ENCODE data around the gene KLF13.

The KLF13 gene

DNA sequence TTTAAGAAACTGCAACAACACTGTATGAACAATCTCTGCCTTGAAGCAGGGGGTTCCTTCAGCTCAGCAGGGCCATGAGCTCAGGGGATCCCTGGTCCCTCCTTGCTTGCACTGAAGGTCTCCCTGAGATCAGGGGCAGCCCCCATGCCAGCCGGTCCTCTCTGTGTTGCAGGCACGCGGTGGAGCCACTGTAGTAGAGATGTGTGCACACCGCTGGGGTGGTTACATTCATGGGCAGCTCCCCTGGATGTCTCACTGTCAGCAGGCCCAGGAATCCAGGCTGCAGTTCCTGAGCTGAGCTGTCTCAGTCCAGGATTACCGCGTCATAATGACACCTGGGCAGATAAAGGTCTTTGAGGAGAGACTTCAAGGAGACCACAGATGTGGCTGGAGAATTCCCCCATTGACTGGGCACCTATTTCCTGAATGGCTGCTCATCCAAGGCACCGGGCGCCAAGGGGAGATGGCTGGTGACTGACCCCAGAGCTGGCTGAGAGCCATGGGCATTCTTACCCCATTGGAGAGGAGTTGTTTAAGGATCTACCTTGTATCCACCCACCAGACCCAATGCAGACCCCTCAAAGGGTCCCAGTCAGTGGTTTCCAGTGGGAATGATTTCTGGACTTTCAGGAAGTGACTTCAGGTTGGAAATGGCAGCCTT lies 10.4 kb upstream of the KLF13 start:
- no peak for DNase-seq (ENCODE audit: low spot score)

DNA sequence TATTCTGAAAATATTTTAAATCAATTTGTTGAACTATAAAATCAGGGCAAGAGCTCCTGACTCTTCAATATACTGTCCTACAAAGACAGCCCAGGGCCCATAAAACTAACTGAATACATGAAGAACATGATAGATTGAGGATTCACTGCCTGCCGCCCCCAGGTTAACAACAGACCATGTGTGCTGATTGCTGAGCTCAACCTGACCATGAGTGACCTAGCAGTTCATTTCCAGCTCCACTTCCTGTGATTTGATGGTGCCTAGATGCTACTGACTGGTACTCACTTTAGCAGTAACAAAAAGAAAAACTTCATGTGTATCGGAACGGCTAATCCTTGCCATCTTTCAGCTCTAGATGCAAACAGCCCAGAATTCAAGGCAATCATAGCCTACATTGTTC lies 9.6 kb upstream of the KLF13 start:
- no peak for DNase-seq (ENCODE audit: low spot score)

DNA sequence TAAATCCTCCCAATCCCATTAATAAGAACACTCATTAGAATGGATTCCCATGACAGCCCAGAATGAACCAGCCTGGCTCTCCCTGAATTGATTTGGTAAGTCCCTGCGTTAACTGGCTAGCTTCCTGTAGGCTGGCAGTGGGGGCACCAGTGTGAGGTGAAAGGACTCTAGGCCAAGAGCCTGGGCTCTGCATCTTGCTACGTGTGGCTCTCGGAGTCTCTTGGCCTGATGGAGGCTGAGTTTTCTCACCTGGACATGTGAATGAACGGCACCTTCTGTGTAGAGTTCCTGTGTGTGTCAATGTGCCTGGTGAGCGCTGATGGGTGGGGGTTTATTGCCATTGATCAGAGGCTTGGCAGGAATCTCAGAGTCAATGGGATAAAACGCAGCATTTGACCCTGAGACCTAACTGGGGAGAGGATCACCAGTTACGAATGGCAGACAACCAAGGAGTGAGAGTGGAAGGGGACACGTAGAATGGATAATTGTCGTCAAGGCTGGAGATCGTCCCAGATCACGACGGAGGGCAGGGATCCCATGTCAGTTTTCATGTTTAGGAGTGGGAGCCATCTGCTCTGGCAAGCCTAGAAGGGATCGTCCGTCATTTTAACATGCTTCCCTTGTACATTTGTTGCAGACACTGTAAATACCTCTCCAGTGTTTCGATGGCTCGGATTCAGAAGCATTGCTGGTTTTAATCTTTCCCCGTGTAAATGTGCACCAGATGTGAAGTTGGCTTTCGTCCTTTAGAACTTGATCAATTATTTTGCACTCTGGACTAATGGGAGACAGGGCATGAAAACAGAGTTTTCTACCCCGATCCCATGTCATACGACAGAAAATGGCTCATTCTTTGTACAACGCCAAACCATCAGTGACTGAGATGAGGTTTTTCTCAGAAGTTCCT lies 9.0 kb upstream of the KLF13 start:
- no peak for DNase-seq (ENCODE audit: low spot score)

DNA sequence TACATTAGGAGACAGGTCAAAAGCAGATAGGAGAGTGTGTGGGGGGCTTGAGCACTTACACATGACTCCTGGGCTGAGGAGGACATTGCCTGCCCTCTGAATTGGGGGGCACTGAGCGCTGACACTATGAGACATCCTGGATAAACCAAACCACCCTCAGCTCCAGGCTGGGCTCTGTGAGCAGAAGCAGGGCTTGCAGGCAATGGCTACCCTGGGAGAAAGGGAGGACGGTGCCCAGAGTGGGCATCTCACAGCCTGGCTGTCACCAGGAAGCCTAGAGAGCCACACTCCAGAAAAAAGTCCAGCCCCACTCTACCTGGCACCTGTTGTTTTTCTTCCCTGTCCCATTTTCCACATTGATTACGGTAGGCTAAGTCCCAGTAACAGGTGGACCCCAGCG lies 8.2 kb upstream of the KLF13 start:
- DNase-seq (ENCODE audit: low spot score) = no peak

DNA sequence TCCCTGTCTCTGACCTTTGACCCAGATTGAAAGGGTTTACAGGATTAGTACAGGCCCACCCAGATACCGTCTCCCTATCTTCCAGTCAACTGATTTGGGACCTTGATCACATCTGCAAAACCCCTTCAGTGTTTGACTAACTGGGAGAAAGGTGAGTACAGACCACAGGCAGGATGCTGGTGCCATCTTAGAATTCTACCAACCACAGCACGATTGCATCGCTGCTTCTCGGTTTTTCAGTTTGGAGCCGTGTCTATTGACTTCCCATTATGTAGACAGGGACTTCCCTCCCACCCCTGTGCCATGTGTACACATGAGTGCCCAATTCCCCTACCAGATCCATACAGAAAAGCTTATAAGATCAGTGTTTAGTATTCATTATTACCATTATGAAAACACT lies 6.6 kb upstream of the KLF13 start:
- no peak for DNase-seq (ENCODE audit: low spot score)

DNA sequence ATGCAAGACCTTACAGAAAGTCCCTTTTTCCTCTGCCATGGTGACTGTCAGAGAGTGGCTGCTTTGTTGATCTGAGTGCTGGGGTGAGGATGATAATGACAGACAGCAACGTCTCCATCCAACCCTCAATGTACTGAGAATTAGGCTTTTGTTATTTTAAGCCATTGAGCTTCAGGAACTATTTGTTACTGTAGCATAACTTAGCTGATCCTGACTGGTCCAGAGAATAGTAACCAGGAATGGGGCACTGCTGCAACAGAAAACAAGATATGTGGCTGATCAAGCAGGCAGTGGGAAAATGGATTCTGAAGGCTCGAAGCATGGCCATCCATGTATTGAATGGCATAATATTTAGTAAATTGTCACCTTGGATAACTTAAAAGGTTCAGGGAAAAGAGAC lies 5.2 kb upstream of the KLF13 start:
- no peak for DNase-seq (ENCODE audit: low spot score)

DNA sequence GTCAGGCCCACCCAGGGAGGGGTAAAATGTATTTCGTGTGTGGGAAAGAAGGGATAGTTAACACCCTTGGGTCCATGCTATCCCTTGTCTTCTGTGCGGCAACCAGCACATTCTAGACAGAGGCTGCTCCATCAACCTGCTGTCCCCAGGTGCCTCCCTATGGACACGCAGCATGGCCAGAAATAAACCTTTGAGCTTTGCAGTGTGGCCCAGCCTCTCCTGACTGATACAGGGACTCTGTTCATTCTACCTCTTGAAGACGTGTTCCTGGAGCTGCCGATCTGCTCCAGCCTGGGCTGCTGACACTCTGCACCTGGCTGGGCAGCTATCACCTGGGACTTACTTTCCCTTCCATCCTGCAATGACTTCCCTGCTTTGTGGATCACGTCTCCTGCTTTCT lies 4.1 kb upstream of the KLF13 start:
- no peak for DNase-seq (ENCODE audit: low spot score)

DNA sequence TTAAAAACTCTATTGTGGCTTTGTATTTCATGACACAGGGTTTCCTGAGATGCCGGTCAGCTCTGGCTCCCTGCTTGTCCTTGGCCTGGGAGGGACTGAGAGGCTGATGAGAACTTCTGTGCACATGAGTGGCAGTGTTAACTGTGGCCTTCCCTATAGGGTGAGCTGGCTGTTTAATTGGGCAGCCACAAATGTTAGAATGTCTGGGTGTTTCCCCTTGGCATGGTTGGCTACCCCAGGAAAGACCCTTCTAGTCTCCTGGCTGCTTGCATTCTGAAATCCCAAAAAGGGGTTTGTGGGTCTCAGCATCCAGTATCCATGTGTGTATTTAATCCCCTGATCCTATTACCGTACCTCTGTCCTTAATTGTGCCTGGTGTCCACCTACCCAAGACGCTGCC lies 3.0 kb upstream of the KLF13 start:
- no peak for DNase-seq (ENCODE audit: low spot score)

DNA sequence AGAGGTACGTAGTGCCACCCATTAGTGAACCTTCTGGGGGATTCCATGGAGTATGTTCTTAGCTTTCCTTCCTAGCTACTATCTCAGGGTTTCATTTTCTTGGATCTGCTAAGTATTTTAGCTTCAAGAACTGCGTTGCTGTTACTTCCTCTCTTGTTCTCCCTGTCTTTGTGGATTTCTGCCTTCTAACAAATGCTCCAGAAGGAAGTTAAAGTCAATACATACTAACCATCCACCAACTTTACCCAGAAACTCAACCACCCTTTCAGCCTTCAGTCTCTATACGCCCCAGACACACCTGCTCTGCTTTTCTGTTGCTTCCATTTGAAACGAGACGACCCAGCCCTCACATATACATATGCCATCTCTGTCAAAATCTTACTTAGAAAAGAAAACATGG lies 2.4 kb upstream of the KLF13 start:
- DNase-seq (ENCODE audit: low spot score) = no peak

DNA sequence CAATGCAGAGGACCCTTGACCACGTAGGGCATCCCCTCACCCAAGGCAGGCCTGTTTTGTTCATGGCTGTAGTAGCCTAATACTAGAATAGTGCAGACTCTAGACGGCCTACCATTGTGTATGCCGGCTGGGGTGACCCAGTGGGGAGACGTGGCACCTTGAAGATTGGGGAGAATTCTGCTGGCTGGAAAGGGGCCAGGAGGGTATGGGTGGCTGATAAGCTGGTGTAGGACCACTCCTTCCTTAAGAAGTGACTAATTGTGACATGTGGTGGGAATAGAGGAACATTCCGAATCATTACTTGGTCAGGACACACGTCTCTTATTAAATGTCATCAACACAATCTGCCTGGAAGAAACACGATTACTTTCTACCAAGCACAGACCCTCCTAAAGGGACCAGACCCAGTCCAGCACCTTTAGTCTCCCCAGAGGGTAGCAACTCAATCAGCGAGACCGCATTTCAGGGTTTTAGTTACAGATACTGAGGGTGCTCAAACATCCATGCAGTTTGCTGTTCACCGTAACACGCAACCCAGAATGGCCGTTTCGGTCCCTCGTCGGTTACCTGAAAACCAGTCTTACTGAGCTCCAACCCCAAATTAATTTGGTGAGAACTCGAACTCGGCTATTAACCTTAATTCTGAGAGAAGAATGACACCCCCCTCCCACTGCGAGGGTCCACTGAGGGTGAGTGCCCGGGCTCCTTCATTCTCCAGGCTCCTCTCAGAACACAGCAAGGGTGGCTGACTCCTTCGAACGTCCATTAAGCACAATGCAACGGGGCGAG lies 1.6 kb upstream of the KLF13 start:
- no peak for DNase-seq (ENCODE audit: low spot score)

DNA sequence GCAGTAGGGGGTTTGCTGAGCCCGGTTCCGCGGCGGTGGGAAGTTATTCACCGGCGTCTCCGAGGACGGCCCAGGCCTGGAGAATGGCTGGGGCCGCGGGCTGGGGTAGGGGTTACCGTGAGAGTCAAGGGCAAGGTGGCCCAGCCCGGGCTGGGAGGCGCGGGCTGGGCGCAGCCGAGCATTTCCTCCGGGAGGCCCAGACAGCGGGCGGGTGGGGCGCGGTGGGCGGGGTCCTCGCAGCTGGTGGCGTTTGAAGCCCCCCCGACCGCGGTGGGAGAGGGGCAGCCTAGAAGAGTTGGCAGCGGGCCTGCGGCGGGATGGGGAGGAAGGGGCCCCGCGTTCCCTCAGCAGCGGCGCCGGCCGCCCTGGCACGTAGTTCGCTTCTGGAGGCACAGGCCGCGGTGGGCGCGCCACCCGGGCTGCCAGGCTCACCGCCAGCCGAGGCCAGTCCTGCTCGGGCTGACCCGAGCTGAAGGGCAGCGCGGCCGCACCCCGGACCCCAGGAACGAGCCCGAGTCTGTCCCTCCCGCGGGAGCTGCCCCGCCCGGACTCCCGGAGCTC lies 960 bp upstream of the KLF13 start:
- DNase-seq (ENCODE audit: low spot score) = no peak

DNA sequence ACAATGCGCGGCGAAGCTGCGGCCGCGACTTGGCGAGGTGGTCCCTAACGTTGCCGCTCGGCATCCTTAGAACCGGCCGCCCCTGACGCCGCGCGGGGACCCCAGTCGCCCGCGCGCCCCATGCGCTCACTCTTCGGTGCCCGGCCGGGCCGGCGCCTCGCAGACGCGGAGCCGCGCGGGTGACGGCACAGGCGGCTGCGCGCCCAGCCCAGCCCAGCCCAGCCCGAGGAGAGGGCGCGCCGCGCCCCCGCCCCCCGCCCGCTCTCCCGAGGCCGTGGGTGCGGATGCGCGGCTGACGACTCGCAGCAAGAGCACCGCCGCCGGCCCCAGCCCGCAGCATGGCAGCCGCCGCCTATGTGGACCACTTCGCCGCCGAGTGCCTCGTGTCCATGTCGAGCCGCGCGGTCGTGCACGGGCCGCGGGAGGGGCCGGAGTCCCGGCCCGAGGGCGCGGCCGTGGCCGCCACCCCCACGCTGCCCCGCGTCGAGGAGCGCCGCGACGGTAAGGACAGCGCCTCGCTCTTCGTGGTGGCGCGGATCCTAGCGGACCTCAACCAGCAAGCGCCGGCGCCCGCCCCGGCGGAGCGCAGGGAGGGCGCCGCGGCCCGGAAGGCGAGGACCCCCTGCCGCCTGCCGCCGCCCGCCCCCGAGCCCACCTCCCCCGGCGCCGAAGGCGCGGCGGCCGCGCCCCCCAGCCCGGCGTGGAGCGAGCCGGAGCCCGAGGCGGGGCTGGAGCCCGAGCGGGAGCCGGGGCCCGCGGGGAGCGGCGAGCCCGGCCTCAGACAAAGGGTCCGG lies 437 bp downstream of the KLF13 start:
- DNase-seq (ENCODE audit: low spot score) = peak; percentile 49

DNA sequence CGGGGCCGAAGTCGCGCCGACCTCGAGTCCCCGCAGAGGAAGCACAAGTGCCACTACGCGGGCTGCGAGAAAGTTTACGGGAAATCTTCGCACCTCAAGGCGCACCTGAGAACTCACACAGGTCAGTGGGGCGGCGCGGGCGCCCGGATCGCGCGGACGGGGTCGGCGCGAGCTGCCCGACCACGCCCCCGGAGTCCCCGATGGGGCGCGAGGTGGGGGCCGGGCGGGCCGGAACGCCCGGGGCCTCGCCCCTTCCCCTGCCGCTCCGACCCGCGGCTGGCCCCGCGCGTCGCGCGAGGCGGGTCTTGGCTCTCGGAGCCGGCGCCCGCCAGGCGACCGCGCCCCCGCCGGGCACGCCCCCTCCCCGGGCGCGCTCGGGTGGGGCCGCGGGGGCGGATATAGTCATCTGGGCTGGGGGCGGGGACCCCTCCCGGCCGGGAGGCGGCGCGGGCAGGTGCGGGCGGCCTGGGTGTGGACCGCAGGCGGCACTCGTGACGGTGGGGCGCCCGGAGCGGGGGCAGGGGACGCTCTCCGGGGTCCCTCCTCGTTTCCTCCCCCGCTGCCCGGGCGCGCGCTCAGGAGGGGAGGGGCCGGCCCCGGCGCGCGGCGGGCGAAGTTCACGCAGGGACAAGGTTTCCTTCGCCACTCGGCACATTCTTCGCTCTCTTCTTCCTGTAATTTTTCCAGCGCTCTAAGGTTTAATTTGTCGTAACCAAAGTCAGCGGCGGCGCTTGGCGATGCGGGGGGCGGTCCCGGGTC lies 1.2 kb downstream of the KLF13 start:
- DNase-seq (ENCODE audit: low spot score) = peak; percentile 55

DNA sequence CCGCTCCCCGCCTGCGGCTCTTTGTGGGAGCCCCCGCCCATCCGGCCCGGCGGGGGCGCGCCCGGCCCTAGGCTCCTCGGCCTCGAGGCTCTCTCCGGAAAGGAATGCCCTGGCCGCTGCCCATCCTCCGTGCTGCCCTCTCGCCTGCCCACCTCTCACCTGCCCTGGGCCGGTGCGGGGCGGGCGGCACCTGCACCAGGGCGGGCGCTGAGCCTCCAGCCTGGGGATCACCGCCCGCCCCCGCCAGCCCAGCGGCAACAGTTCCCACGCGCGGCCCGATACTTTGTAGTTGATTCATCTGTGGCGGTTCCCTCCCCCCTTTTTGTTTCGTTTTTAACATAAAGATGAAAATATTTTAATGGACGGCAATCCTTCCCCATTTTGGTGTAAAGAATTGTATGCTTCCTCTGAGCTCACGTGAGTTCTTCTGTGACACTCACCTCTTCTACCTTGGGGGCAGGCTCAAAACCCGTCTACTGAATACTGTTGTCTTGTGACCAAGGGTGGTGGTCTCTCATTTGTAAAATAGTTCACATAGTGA lies 1.9 kb downstream of the KLF13 start:
- DNase-seq (ENCODE audit: low spot score) = peak; percentile 66

DNA sequence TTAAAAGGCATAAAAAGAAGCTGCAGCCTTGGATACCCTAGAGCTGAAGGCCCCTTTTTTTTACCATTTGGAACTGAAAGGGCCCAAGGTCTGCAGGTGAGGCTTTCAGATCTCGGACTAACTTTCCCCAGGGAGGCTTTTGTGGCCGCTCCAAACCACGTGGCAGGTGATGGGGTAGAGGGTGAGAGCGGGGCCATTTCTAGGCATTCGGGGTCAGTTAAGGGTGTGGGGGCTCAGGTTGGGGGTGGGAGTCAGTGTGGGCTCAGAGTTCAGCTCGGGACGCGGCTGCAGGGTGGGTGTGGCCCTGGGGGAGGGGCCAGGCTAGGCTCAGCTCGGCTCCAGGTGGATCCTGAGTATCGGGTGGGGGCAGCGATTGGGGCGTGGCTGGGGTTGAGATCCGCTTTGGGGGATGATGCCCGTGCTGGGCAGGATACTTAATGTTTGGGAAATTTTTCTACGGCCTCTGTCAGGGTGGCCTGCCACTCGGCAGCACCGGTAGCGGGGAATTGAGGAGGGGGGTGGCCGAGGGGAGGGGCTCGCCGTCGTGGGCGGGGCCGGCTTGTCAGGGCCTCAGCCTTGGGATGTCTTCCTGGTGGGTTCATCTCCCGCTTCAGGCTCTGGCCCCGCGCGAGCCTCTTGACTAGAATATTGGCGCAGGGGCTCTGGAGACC lies 2.5 kb downstream of the KLF13 start:
- no peak for DNase-seq (ENCODE audit: low spot score)

DNA sequence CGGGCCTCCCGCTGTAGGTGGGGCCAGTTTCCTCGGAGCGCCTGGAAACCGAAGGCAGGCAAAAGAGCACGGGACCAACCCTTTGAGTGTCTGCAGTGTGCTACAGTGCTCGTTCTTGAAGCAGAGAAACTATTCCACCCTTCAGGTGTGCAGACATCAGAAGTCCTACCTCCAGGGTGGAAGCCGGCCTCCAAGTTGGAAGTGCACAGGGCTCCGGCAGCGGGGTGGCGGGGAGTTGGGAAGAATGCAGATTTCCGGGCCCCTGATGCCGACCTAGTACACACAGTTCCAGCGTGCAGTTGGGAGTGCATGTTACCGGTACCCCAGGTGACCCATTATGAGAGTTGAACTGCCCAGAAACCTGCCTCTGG lies 3.0 kb downstream of the KLF13 start:
- no peak for DNase-seq (ENCODE audit: low spot score)

DNA sequence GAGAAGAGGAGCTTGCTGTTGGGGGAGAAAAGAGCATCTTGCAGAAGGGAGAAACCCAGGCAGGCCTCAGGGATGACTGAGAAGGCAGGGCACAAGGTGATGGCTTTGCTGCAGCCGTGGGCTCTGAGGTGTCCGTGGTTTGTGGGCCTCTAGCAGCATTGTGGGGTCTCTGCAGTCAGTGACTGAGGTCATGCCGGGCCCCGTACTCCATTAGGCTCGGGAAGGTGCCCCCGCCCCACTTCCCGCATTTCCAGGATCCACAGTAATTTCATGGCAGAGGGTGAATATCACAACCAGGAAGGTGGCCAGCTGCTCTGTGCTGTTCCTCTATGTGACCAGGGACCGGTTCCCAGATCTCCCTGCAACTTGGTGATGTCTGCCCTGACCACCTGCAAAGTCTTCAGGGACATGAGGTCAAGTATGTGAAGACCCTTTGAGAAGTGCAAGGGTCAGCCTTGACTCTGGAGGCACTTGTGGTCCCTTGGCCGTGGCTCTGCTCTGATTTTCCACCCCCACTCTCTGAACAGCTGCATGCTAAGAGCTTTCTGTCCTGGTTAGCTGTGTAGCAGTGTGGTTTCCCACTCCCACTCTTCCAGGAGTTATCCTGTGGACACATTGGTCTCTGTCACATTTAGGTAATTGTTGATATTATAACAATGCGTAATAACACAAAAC lies 3.6 kb downstream of the KLF13 start:
- DNase-seq (ENCODE audit: low spot score) = no peak

DNA sequence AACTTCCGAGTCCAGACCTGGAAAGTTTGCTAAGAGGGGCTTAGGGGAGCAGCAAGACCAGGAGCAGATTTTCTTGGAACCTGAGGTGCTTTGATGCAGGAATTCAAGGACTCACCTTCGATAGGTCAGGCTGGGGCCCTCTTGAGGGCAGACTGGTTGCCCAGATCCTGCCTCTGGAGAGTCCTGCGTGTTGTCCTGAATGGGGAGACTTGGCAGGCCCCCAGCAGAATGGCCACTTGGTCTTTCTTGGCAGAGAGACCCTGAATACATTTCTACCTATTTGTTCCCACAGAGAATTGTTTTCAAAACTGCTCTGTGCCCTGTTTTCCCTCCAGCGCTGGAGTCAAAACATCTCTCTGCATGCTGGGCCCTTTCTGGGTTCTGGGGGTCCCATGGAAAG lies 4.2 kb downstream of the KLF13 start:
- DNase-seq (ENCODE audit: low spot score) = no peak

DNA sequence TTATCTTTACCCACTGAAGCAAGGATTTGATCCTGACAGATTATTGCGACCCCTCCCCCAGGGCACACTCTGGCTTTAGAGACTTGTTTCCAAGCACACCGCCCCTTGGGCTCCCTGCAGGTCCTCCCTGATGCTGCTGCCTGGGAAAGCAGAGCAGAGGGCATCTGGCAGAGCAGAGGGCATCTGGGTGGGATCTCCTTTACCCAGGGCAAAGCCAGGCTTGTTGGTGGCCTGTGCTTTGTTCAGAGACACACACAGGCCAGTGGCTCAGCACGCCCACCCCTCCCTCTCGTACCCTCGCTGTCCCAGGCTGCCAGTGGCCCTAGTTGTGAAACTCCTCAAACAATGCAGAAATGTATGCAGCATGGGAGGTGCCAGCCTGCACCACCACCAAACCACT lies 4.8 kb downstream of the KLF13 start:
- DNase-seq (ENCODE audit: low spot score) = no peak
